ENCODE results near the gene RAPGEF4.

GRCh38 chr2:172712251-172712650 lies 23.4 kb upstream of the RAPGEF4 start:
- no peak for TF ChIP-seq REST (IDR thresholded peaks at IDR 0.05; ENCODE audit: insufficient read depth in 1 of 2, low read depth in 2 of 2, low read length in 2 of 2)
- no peak for TF ChIP-seq TAF1 (IDR thresholded peaks at IDR 0.05; ENCODE audit: borderline replicate concordance, insufficient read depth, low read length)
- TF ChIP-seq POLR2AphosphoS5 (IDR thresholded peaks at IDR 0.05; ENCODE audit: low read depth, low read length), result no peak
- no peak for TF ChIP-seq SIN3A (IDR thresholded peaks at IDR 0.05; ENCODE audit: borderline replicate concordance, insufficient read depth, low read length)
